Spleen (tissue), 7 donors: ENCODE results near the gene BIVM.

ENCODE experiments used
- CTCF ChIP-seq, 11 experiments: fragments of 200-600 bp in 7 of 11; fragments of 450-650 bp in 4 of 11; sonication (generic) in 4 of 11; IDR thresholded peaks in 8 of 11; conservative IDR thresholded peaks in 3 of 11; 1 replicate in 7 of 11; 2 replicates in 4 of 11; pipeline versions ENCODE4 v1.4.0 to v1.8.0; 2016 to 2021; ENCODE audit warnings: antibody characterized with exemption in 11 of 11, inconsistent platforms in 4 of 11, mild to moderate bottlenecking in 1 of 11
- POLR2A ChIP-seq, 3 donors: fragments of 450-650 bp; IDR thresholded peaks; one replicate each; pipeline ENCODE4 v1.5.1; 2017; ENCODE audit warnings: antibody characterized with exemption in 3 of 3, mild to moderate bottlenecking in 1 of 3
- POLR2AphosphoS5 ChIP-seq, 3 donors: sonication (generic); formaldehyde crosslinking; IDR thresholded peaks; one replicate each; pipeline ENCODE4 v1.5.1; 2017; ENCODE audit warnings: antibody characterized with exemption in 3 of 3
- donor health status: DM: no; HTN: no; CAD: no; lungs with moderate emphysema.
- donor health status: DM: no; HTN: no; CAD: no.
- donor health status: DM: no; HTN: no; CAD: no.

DNA sequence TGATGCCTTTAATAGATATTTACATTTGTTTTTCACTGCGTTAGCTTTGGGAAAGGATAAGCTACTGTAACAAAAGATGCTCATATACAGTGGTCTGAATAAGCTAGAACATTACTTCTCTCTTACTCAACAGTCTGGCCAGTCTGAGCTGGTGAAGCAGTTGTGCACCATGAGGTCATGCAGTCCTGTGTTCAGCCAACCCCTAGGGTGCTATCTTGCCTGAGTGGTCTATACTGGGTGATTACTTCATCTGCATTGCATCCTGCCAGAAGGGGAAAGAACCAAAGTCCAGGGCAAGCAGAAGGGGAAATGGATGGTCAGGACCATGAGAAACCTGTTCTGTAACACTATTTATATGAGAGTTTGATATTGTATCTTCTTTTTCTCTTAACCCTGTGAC lies 78.4 kb downstream of the BIVM start:
- no peak for TF ChIP-seq CTCF (IDR thresholded peaks at IDR 0.05 in 8 of 11, conservative IDR thresholded peaks at IDR 0.05 in 3 of 11)
- TF ChIP-seq POLR2AphosphoS5 (IDR thresholded peaks at IDR 0.05): no peak
- TF ChIP-seq POLR2A (IDR thresholded peaks at IDR 0.05): no peak
